ENCODE measurements around the gene TMEM208.

Gene TMEM208

DNA sequence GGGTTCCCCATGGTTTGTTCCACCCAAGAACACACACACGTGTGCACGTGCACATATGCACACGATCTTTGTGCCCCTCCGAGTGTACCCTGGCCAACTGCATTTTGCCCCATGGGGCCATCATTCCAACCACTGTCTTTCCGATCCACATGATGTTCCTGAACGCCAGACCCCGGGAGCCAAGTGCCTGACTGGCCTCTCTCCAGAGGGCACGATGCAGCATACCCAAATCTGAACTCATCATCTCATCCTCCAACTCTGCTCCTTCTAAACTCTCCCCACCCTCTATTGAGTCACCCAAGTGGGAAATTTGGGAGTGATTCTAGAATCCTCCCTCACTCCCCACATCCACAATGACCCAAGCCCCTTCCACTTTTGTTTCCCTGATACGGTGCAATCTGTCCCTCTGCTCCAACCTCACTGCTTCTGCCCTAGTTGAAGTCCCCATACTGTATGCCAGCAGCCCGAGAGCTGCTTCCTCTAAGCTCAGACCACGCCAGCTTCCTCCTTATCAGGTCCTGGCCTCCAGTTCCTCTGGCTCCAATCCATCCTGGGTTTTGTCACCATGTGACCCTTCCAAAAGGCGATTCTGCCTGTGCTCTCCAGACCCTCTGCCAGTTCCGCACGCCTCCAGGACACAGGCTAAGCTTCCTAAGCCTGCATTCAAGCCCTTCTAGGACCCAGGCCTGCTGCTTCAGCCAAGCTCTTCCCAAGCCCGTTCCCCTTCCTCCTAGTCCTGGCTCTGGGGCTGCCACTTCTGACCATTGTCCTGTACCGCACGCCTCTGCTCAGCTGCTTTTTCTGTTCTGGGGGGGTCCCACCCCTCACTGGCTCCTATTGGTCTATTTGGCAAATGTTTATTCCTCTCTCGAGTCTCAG, 10.1 kb upstream of the TMEM208 start:
- Histone ChIP-seq H3K9me3 (replicated peaks in 1 of 11) (no peaks in the 10 kb centered on the region), H4K20me1 (no peaks in the 10 kb centered on the region), H3K4me3 (no peak overlapping the region), H3K27ac (peak overlapping the region in 10 of 11 experiments; percentile 2 to 63 (median 51); a peak in 16 of 22 replicates), H3K9ac (peak overlapping the region in 6 of 11 experiments; percentile 21 to 55 (median 49); a peak in 10 of 22 replicates), H3K36me3 (no peaks in the 10 kb centered on the region), H3K4me1 (peaks cover 38 to 64% (median 50%) of the 10 kb centered on the region in 10 experiments), H3K27me3 (no peaks in the 10 kb centered on the region), H3K4me2 (peak overlapping the region; percentile 65 to 91 (median 79))
- TF ChIP-seq Cebpa-rat (IDR thresholded peaks at IDR 0.05) = no peak

DNA sequence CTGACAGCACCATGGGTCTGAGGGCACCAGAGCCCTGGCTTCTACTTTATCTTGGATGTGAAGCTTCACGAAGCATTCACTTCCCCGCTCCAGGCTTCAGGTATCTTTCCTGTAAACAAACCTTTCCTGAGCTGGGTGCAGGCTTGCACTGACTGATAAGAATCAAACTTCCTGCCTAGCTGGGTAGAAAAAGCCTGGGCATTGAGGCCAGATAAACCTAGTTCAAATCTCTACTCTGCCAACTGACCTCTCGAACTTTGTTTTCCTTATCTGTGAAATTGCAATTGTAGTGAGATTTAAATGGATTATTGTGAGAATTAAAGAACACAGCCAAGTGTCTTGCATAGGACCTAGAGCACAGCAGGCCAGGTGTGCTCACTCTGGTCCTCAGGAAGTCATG, 2.9 kb upstream of the TMEM208 start:
- Histone ChIP-seq H3K36me3 (peaks cover 10 to 13% (median 12%) of the 10 kb centered on the region in 11 experiments), H3K9ac (no peak overlapping the region), H3K4me1 (peaks cover 31 to 53% (median 51%) of the 10 kb centered on the region in 10 experiments), H3K4me3 (no peak overlapping the region), H4K20me1 (peaks cover 0 to 19% (median 15%) of the 10 kb centered on the region in 11 experiments; a peak in 14 of 22 replicates), H3K27me3 (no peaks in the 10 kb centered on the region), H3K4me2 (no peak overlapping the region), H3K27ac (no peak overlapping the region), H3K9me3 (replicated peaks in 1 of 11) (no peaks in the 10 kb centered on the region)
- TF ChIP-seq Cebpa-rat (IDR thresholded peaks at IDR 0.05) = no peak

DNA sequence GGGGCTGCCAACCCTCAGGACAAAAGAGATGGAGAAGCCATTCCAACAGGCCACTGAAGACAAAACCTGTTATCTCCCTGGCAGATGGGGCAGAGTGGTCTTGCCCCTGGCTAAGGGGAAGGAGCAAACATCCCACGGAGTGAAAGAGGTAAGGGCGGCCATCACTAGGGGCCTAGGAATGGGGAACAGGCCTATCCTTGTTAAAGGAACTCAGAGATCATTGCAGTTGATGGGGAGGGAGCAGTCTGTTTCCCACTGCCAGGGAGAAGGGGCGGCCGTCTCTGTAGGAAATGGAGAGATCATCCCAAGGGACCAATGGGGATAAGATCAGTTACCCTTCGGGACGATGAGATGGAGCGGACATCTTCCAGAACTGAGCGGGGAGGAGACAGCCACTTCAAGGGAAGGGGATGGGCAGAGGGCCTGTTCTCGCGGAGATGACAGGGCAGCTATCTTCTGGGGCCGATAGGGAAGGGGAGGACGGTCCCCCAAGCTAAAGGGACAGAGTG, 581 bp upstream of the TMEM208 start:
- peaks cover 33 to 36% (median 35%) of the 10 kb centered on the region in 11 experiments for H3K36me3 ChIP-seq
- peak overlapping the region; percentile 78 to 96 (median 88) for H3K9ac ChIP-seq
- peaks cover 27 to 37% (median 31%) of the 10 kb centered on the region in 10 experiments for H3K4me1 ChIP-seq
- peaks cover 0 to 42% (median 32%) of the 10 kb centered on the region in 11 experiments; a peak in 15 of 22 replicates for H4K20me1 ChIP-seq
- H3K27ac ChIP-seq = peak overlapping the region; percentile 61 to 88 (median 81)
- no peaks in the 10 kb centered on the region for H3K9me3 ChIP-seq (replicated peaks in 1 of 11)
- H3K4me2 ChIP-seq = peak overlapping the region; percentile 78 to 99 (median 96)
- no peaks in the 10 kb centered on the region for H3K27me3 ChIP-seq
- TF ChIP-seq Cebpa-rat (IDR thresholded peaks at IDR 0.05) = no peak
- peak overlapping the region; percentile 81 to 100 (median 96) for H3K4me3 ChIP-seq

DNA sequence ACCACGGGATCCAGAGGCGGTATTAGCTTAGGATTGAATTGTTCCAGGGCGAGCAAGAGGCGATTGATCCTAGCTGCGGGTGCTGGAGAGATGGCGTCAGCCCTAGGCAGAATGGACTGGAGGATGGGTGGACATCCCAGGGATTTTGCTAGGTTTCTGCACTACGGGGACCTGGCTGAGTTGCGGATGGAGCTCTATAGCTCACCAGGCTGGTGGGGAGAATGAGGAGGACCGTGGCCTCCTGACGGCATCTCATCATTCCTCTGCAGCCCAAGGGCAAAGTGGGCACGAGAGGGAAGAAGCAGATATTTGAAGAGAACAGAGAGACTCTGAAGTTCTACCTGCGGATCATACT, 614 bp downstream of the TMEM208 start:
- peak overlapping the region; percentile 81 to 100 (median 96) for H3K4me3 ChIP-seq
- H3K4me2 ChIP-seq = peak overlapping the region; percentile 94 to 98 (median 96)
- no peak for TF ChIP-seq Cebpa-rat (IDR thresholded peaks at IDR 0.05)
- H3K9ac ChIP-seq = peak overlapping the region; percentile 80 to 96 (median 88)
- H3K27me3 ChIP-seq = no peaks in the 10 kb centered on the region
- H3K9me3 ChIP-seq (replicated peaks in 1 of 11) = no peaks in the 10 kb centered on the region
- H3K4me1 ChIP-seq = peaks cover 27 to 33% (median 30%) of the 10 kb centered on the region in 10 experiments
- H3K27ac ChIP-seq = peak overlapping the region; percentile 50 to 91 (median 81)
- H4K20me1 ChIP-seq = peaks cover 0 to 49% (median 38%) of the 10 kb centered on the region in 11 experiments; a peak in 15 of 22 replicates
- H3K36me3 ChIP-seq = peaks cover 43 to 48% (median 47%) of the 10 kb centered on the region in 11 experiments

DNA sequence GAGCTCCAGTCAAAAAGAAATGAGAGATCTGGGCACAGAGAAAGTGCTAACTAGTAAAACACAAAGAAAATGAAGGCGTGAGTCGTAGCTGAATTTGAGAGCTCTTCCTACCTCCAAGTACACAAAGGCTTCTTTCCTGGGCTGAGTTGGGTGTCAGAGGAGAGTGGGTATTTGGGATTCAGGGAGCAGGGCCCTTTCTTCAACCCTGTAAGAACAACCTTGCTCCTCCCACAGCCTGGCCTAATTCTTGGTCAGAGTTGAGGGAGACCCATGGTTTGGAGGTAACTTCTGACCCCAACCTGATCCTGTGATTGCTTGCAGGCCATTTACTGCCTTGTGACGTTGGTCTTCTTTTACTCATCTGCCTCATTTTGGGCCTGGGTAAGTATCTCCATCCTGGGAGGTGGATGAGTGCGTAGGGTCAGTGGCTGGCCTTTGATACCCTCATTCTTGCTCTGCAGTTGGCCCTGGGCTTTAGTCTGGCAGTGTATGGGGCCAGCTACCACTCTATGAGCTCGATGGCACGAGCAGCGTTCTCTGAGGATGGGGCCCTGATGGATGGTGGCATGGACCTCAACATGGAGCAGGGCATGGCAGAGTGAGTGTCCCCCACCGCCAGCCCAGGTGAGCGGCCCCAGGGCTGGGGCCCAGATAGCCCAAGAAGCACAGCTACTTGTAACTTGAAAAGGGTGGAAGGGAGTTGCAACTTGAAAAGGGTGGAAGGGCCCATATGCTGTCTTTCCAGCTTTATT, 1.3 kb downstream of the TMEM208 start:
- TF ChIP-seq Cebpa-rat (IDR thresholded peaks at IDR 0.05) = no peak
- Histone ChIP-seq H4K20me1 (peaks cover 0 to 49% (median 38%) of the 10 kb centered on the region in 11 experiments; a peak in 15 of 22 replicates), H3K9me3 (replicated peaks in 1 of 11) (no peaks in the 10 kb centered on the region), H3K27ac (peak overlapping the region in 8 of 11 experiments; percentile 76 to 91 (median 85); a peak in 12 of 22 replicates), H3K4me1 (peaks cover 27 to 33% (median 30%) of the 10 kb centered on the region in 10 experiments), H3K4me2 (peak overlapping the region; percentile 94 to 98 (median 96)), H3K9ac (peak overlapping the region; percentile 80 to 96 (median 88); a peak in 21 of 22 replicates), H3K27me3 (no peaks in the 10 kb centered on the region), H3K36me3 (peaks cover 48 to 55% (median 53%) of the 10 kb centered on the region in 11 experiments), H3K4me3 (peak overlapping the region; percentile 81 to 100 (median 96))

DNA sequence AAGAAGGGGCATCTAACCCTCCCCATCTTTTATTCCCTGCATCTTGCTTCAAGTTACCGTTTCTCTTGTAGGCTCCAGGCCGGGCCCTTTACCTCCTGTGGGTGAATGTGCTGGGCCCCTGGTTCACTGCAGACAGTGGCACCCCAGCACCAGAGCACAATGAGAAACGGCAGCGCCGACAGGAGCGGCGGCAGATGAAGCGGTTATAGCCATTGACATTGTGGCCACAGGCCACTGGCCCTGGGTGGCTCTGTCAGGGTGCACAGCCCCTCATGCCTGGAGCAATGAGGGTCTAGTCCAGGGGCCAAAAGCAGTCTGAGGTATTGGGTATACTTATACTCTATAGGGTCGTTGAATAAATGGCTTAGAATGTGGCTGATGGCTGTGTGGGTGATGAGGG, 2.0 kb downstream of the TMEM208 start:
- 0 out of 20 replicates have a peak overlapping the region, but pooled peaks of 1 of the 10 experiments have one; percentile 96 for H3K4me3 ChIP-seq
- no peaks in the 10 kb centered on the region for H3K27me3 ChIP-seq
- peaks cover 26 to 33% (median 30%) of the 10 kb centered on the region in 10 experiments for H3K4me1 ChIP-seq
- H3K9me3 ChIP-seq (replicated peaks in 1 of 11) = no peaks in the 10 kb centered on the region
- peaks cover 53 to 60% (median 58%) of the 10 kb centered on the region in 11 experiments for H3K36me3 ChIP-seq
- H3K9ac ChIP-seq = 0 out of 22 replicates have a peak overlapping the region, but pooled peaks of 3 of the 11 experiments have one; percentile 90 to 92 (median 91)
- H3K4me2 ChIP-seq = peak overlapping the region in 4 of 11 experiments; percentile 94 to 98 (median 96); a peak in 5 of 22 replicates
- TF ChIP-seq Cebpa-rat (IDR thresholded peaks at IDR 0.05) = no peak
- H4K20me1 ChIP-seq = peaks cover 0 to 49% (median 38%) of the 10 kb centered on the region in 11 experiments; a peak in 15 of 22 replicates
- no peak overlapping the region for H3K27ac ChIP-seq

DNA sequence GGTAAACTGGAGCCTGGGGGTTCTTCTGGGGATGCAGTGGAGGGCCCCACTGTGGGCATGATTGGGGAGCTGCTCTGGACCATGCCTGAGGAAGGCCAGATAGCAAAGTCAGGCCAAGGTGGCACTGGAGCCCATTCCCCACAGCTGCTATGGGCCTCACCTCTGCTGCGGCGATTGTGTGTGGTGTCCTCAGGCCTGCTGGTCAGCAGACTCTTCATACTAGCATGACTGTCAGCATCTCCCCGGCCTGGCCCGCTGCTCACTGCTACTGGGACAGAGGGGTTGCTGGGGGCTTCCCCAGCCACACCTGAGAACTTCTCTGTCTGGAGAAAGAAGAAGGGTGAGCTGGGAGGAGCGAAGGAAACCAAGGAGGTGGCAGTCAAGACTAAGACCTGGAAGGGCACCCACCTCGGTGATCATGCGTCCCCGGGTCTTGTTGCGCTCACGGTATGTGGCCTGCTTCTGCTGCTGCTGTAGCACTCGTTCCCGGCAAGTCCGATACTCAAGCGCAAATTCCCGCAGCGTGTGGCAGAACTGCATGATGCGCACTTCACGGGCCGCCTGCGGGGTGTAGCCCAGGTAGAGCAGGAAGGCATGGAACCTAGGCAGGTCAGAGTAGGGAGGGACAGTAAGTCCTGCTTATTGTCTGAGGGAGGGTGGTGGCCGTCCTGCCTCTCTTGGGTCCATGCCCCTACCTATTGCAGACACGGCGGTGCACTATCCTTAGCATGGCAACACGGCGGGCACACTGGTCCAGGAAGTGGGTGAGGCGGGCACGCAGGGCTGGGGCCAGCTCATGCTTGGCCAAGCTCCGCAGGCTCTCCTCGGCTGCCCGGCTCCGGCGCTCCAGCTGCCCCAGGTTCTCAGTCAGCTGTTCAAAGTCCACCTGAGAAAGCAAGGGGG, 3.2 kb downstream of the TMEM208 start:
- no peak overlapping the region for H3K27ac ChIP-seq
- TF ChIP-seq Cebpa-rat (IDR thresholded peaks at IDR 0.05) = no peak
- no peak overlapping the region for H3K4me2 ChIP-seq
- H3K4me3 ChIP-seq = no peak overlapping the region
- no peaks in the 10 kb centered on the region for H3K9me3 ChIP-seq (replicated peaks in 1 of 11)
- H3K4me1 ChIP-seq = peaks cover 25 to 42% (median 36%) of the 10 kb centered on the region in 10 experiments
- H3K36me3 ChIP-seq = peaks cover 66 to 73% (median 70%) of the 10 kb centered on the region in 11 experiments
- H3K9ac ChIP-seq = no peak overlapping the region
- no peaks in the 10 kb centered on the region for H3K27me3 ChIP-seq
- H4K20me1 ChIP-seq = peaks cover 0 to 53% (median 38%) of the 10 kb centered on the region in 11 experiments; a peak in 15 of 22 replicates
